Measurements from ENCODE around the gene BCL7B.
"Not testable (repeated sequence)": the region's sequence is repeated elsewhere in the genome, so short reads cannot be mapped to it uniquely, and the experiment has no call there.

Gene BCL7B

DNA sequence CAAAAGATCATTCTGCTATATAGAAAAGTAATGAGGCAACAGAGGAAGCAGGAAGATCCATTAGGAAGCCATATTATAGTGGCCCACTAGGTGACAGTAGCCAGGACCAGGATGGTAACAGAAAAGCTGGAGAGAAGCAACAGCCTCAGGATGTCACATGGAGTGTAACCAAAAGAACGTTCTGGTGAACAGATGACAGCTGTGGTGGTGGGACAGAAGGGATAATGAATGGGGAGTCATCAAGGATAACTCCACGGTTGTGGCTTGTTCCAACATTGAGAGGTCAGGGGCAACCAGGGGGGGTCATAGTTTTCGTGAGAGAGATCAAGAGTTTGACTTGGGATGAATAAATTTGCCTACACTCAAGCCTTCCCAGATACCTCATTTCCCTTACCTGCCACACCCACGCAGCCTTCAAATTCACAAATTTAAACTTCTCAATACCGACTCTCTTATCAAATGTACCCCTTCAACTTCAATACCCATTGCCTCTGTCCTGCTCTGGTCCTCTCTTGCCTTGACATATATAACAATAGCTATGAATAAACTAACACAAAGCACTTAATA, 11.6 kb upstream of the BCL7B start:
- no peak for TF ChIP-seq ZFX (IDR thresholded peaks at IDR 0.05; ENCODE audit: borderline replicate concordance)
- TF ChIP-seq, protein P1, sequence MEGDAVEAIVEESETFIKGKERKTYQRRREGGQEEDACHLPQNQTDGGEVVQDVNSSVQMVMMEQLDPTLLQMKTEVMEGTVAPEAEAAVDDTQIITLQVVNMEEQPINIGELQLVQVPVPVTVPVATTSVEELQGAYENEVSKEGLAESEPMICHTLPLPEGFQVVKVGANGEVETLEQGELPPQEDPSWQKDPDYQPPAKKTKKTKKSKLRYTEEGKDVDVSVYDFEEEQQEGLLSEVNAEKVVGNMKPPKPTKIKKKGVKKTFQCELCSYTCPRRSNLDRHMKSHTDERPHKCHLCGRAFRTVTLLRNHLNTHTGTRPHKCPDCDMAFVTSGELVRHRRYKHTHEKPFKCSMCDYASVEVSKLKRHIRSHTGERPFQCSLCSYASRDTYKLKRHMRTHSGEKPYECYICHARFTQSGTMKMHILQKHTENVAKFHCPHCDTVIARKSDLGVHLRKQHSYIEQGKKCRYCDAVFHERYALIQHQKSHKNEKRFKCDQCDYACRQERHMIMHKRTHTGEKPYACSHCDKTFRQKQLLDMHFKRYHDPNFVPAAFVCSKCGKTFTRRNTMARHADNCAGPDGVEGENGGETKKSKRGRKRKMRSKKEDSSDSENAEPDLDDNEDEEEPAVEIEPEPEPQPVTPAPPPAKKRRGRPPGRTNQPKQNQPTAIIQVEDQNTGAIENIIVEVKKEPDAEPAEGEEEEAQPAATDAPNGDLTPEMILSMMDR (IDR thresholded peaks at IDR 0.05) = no peak
- H3K27ac ChIP-seq = no peak overlapping the region

DNA sequence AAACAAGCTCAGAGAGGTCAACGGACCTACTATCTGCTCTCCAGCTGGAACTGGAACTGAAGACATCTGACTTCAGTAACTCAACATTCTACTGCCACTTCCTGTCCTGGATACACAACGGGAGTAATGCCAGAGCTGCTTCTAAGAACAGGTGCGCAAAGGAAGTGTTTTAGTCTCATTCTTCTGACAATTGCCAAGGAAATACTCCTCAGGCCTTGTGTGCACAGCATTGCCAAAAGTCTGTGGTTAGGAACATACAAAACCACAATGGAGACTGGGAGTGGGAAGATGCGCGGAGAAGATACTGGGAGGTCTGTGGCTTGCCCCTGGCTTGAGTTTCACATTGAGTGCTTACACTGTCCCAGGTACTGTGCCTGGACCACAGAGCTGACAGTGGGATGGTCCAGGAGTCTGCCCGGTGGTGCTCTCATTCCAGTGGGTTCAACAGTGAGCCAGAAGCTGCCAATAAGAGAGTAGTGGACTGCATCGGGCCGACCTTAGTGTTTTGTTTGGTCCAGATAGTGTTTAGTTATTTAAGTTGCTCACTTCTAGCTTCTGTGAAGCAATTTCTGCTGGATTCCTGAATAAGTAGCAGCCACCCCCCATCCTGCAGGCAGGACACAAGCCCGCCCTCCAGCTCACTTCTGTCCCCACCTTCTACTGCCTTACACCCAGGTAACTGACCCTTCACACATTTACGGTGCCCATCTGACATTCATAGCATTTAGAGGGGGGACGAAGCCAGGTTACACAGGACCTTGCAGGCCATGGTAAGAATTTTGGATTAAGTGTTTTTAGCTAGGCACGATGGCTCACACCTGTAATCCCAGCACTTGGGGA, 10.6 kb upstream of the BCL7B start:
- TF ChIP-seq ZFX (IDR thresholded peaks at IDR 0.05; ENCODE audit: borderline replicate concordance) = no peak
- TF ChIP-seq, protein P1 (IDR thresholded peaks at IDR 0.05) = no peak
- H3K27ac ChIP-seq = no peak overlapping the region; the same call in 1 of the 2 replicates

GRCh38 chr7:73567140-73567539, 9.7 kb upstream of the BCL7B start:
- no peak for TF ChIP-seq ZFX (IDR thresholded peaks at IDR 0.05; ENCODE audit: borderline replicate concordance)
- TF ChIP-seq, protein P1 (IDR thresholded peaks at IDR 0.05) = no peak
- no peak overlapping the region for H3K27ac ChIP-seq

GRCh38 chr7:73566431-73566830, 8.9 kb upstream of the BCL7B start:
- not testable (repeated sequence) for H3K27ac ChIP-seq

- TF ChIP-seq, protein P1 (IDR thresholded peaks at IDR 0.05) = no peak
- TF ChIP-seq ZFX (IDR thresholded peaks at IDR 0.05; ENCODE audit: borderline replicate concordance) = no peak
- no peak overlapping the region for H3K27ac ChIP-seq
Measured at GRCh38 chr7:73565675-73566340, 8.3 kb upstream of the BCL7B start.

DNA sequence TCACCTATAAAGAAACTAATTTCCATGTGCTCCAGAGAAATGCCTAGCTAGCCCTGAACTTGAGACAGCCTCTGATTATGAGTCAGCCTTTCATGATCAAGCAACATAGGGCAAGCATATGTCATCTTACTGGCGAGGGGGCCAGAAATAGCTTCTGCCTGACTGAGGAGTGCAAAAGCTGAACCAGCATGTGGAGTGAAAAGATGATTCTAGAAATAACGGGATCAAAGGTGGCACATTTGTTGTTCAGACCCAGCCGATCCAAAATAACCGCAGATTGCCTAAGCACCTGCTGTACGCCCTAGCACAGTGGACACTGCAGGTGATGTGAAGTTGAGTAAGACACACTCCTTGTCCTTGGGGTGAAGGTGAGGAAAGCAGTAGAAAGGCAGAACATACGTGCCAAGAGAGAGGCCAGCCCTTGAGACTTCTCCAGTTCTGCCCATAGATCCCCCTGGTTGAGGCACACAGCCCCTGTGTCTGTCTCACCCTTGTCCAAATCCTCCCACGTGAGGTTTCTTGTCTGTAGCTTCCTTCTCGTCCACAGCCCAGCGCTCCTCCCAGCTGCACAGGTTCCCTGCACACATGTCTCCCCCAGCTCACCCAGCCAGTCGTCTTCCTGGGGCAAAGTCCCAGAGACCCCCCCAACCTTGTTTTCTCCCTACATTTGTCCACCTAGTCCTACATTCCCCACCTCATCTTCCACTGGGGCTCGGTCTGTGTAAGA, 2.8 kb upstream of the BCL7B start:
- H3K27ac ChIP-seq = no peak overlapping the region
- TF ChIP-seq, protein P1 (IDR thresholded peaks at IDR 0.05) = no peak
- no peak for TF ChIP-seq ZFX (IDR thresholded peaks at IDR 0.05; ENCODE audit: borderline replicate concordance)

- no peak for TF ChIP-seq ZFX (IDR thresholded peaks at IDR 0.05; ENCODE audit: borderline replicate concordance)
- TF ChIP-seq, protein P1 (IDR thresholded peaks at IDR 0.05) = no peak
- peak overlapping the region; percentile 99 for H3K27ac ChIP-seq
Measured at GRCh38 chr7:73557108-73557396, 438 bp downstream of the BCL7B start.
